GM18502 (cell line): ENCODE data around the gene TTLL11.

Experiments
- ATAC-seq: cut with Tn5 transposase; IDR thresholded peaks from one replicate; pipeline ENCODE4 v1.9.1; 2021; ENCODE audit warnings: mild to moderate bottlenecking; ENCODE audit not compliant: unreplicated experiment, poor library complexity

The TTLL11 gene

GRCh38 chr9:121783521-121784507 lies 309.3 kb downstream of the TTLL11 start:
- no peak for ATAC-seq

- ATAC-seq, result no peak
Observed at GRCh38 chr9:121783111-121783510, 310.0 kb downstream of the TTLL11 start.

GRCh38 chr9:121782514-121783110 lies 310.5 kb downstream of the TTLL11 start:
- no peak for ATAC-seq

- ATAC-seq, result no peak
Observed at GRCh38 chr9:121781701-121782464, 311.2 kb downstream of the TTLL11 start.

- no peak for ATAC-seq
Observed at GRCh38 chr9:121781145-121781548, 312.0 kb downstream of the TTLL11 start.

GRCh38 chr9:121780177-121781040 lies 312.7 kb downstream of the TTLL11 start:
- no peak for ATAC-seq

GRCh38 chr9:121779381-121780117 lies 313.6 kb downstream of the TTLL11 start:
- no peak for ATAC-seq

- no peak for ATAC-seq
Observed at GRCh38 chr9:121778252-121779225, 314.6 kb downstream of the TTLL11 start.

GRCh38 chr9:121776739-121777637 lies 316.1 kb downstream of the TTLL11 start:
- no peak for ATAC-seq

- no peak for ATAC-seq
Observed at GRCh38 chr9:121776001-121776738, 316.9 kb downstream of the TTLL11 start.

GRCh38 chr9:121774715-121775613 lies 318.1 kb downstream of the TTLL11 start:
- no peak for ATAC-seq

- ATAC-seq, result no peak
Observed at GRCh38 chr9:121773954-121774714, 319.0 kb downstream of the TTLL11 start.

GRCh38 chr9:121773286-121773953 lies 319.7 kb downstream of the TTLL11 start:
- no peak for ATAC-seq

GRCh38 chr9:121772600-121773285 lies 320.4 kb downstream of the TTLL11 start:
- ATAC-seq, result no peak
